ENCODE results near the gene SS18L1. TPM values are rescaled to one million over a fixed set of nuclear protein-coding genes. Genes with fewer than 3 reads are reported as not detected.

SS18L1 gene
- total and polyA plus RNA-seq, 2 experiments from 2014 or later = 6.5 to 32.6 TPM

DNA sequence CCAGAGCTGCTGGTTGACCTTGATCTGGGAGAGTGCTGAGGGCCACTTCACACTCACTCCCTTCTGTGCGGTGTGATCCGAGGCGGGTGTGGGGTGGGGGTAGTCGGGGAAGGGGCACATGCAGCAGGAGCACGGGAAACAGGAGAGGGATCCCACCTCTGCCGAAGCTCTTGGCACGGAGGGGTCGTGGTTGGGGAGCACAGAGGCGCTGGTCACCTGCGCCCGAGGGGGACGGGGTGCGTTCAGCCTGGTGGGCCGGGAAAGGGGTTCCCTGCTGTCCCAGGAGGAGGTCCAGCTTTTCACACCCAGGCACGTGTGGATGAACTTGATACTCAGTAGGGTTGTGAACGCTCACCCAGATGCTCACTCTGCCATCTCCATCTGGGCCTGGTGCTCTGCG, 17.3 kb downstream of the SS18L1 start:
- peaks cover 46% of the 10 kb centered on the region for H3K36me3 Mint-ChIP-seq (ENCODE audit: low read depth)
- Histone ChIP-seq H3K4me3 (no peak overlapping the region), H2AFZ (no peak overlapping the region), H4K20me1 (replicated peaks; ENCODE audit: insufficient read depth) (peaks cover 8% of the 10 kb centered on the region; the same call in 1 of the 2 replicates), H3K27me3 (ENCODE audit: insufficient read depth) (no peaks in the 10 kb centered on the region), H3K36me3 (ENCODE audit: insufficient read depth) (peaks cover 16% of the 10 kb centered on the region; the same call in 1 of the 2 replicates), H3K4me2 (no peak overlapping the region), H3K79me2 (replicated peaks; ENCODE audit: insufficient read depth) (peaks cover 28% of the 10 kb centered on the region), H3F3A (replicated peaks; ENCODE audit: low read depth) (no peaks in the 10 kb centered on the region; the same call in 1 of the 2 replicates), H3K27ac (ENCODE audit: low read depth) (no peak overlapping the region), H3K4me1 (ENCODE audit: insufficient read depth) (peaks cover 10% of the 10 kb centered on the region), H3K9me2 (ENCODE audit: insufficient read depth) (no peaks in the 10 kb centered on the region)
- H3K4me3 Mint-ChIP-seq = no peak overlapping the region
- H3K27me3 Mint-ChIP-seq (ENCODE audit: insufficient read depth, low read depth, poor library complexity) = peaks cover 2% of the 10 kb centered on the region
- no peak for ATAC-seq
- TF ChIP-seq, protein P1, sequence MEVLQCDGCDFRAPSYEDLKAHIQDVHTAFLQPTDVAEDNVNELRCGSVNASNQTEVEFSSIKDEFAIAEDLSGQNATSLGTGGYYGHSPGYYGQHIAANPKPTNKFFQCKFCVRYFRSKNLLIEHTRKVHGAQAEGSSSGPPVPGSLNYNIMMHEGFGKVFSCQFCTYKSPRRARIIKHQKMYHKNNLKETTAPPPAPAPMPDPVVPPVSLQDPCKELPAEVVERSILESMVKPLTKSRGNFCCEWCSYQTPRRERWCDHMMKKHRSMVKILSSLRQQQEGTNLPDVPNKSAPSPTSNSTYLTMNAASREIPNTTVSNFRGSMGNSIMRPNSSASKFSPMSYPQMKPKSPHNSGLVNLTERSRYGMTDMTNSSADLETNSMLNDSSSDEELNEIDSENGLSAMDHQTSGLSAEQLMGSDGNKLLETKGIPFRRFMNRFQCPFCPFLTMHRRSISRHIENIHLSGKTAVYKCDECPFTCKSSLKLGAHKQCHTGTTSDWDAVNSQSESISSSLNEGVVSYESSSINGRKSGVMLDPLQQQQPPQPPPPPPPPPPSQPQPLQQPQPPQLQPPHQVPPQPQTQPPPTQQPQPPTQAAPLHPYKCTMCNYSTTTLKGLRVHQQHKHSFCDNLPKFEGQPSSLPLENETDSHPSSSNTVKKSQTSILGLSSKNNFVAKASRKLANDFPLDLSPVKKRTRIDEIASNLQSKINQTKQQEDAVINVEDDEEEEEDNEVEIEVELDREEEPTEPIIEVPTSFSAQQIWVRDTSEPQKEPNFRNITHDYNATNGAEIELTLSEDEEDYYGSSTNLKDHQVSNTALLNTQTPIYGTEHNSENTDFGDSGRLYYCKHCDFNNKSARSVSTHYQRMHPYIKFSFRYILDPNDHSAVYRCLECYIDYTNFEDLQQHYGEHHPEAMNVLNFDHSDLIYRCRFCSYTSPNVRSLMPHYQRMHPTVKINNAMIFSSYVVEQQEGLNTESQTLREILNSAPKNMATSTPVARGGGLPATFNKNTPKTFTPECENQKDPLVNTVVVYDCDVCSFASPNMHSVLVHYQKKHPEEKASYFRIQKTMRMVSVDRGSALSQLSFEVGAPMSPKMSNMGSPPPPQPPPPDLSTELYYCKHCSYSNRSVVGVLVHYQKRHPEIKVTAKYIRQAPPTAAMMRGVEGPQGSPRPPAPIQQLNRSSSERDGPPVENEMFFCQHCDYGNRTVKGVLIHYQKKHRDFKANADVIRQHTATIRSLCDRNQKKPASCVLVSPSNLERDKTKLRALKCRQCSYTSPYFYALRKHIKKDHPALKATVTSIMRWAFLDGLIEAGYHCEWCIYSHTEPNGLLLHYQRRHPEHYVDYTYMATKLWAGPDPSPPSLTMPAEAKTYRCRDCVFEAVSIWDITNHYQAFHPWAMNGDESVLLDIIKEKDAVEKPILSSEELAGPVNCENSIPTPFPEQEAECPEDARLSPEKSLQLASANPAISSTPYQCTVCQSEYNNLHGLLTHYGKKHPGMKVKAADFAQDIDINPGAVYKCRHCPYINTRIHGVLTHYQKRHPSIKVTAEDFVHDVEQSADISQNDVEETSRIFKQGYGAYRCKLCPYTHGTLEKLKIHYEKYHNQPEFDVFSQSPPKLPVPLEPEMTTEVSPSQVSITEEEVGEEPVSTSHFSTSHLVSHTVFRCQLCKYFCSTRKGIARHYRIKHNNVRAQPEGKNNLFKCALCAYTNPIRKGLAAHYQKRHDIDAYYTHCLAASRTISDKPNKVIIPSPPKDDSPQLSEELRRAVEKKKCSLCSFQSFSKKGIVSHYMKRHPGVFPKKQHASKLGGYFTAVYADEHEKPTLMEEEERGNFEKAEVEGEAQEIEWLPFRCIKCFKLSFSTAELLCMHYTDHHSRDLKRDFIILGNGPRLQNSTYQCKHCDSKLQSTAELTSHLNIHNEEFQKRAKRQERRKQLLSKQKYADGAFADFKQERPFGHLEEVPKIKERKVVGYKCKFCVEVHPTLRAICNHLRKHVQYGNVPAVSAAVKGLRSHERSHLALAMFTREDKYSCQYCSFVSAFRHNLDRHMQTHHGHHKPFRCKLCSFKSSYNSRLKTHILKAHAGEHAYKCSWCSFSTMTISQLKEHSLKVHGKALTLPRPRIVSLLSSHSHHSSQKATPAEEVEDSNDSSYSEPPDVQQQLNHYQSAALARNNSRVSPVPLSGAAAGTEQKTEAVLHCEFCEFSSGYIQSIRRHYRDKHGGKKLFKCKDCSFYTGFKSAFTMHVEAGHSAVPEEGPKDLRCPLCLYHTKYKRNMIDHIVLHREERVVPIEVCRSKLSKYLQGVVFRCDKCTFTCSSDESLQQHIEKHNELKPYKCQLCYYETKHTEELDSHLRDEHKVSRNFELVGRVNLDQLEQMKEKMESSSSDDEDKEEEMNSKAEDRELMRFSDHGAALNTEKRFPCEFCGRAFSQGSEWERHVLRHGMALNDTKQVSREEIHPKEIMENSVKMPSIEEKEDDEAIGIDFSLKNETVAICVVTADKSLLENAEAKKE (CRISPR knock-in tag; IDR thresholded peaks at IDR 0.05) = no peak
- TF ChIP-seq JUNB (IDR thresholded peaks at IDR 0.05; ENCODE audit: unreplicated experiment) (no peak), STAT1 (IDR thresholded peaks at IDR 0.05; ENCODE audit: unreplicated experiment) (no peak), CREB1 (CRISPR knock-in tag; IDR thresholded peaks at IDR 0.05; ENCODE audit: low read depth) (no peak), EZH2phosphoT487 (IDR thresholded peaks at IDR 0.05; ENCODE audit: unreplicated experiment) (no peak), ZNF331 (CRISPR knock-in tag; IDR thresholded peaks at IDR 0.05; ENCODE audit: low read depth) (no peak)
- TF ChIP-seq, protein P2, sequence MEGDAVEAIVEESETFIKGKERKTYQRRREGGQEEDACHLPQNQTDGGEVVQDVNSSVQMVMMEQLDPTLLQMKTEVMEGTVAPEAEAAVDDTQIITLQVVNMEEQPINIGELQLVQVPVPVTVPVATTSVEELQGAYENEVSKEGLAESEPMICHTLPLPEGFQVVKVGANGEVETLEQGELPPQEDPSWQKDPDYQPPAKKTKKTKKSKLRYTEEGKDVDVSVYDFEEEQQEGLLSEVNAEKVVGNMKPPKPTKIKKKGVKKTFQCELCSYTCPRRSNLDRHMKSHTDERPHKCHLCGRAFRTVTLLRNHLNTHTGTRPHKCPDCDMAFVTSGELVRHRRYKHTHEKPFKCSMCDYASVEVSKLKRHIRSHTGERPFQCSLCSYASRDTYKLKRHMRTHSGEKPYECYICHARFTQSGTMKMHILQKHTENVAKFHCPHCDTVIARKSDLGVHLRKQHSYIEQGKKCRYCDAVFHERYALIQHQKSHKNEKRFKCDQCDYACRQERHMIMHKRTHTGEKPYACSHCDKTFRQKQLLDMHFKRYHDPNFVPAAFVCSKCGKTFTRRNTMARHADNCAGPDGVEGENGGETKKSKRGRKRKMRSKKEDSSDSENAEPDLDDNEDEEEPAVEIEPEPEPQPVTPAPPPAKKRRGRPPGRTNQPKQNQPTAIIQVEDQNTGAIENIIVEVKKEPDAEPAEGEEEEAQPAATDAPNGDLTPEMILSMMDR (conservative IDR thresholded peaks at IDR 0.05; ENCODE audit: low read depth in 2 of 2) = no peak
- no peaks in the 10 kb centered on the region for H3K9me3 Mint-ChIP-seq
- no peak for DNase-seq (ENCODE audit: low spot score)
- no peak overlapping the region for H3K27ac Mint-ChIP-seq
- peaks cover 5% of the 10 kb centered on the region for H3K4me1 Mint-ChIP-seq
